Measurements from ENCODE around the gene MALSU1. TPM values are rescaled to one million over a fixed set of nuclear protein-coding genes. Genes with fewer than 3 reads are reported as not detected.

Gene MALSU1
- total RNA-seq, 1 donor from 2014 or later = 56.7 TPM

- Histone ChIP-seq H3K27ac (no peak overlapping the region), H3K9me3 (no peaks in the 10 kb centered on the region), H3K36me3 (peaks cover 0 to 35% of the 10 kb centered on the region in 2 donors), H3K4me1 (no peaks in the 10 kb centered on the region), H3K4me3 (no peak overlapping the region), H3K27me3 (no peaks in the 10 kb centered on the region)
- DNase-seq (ENCODE audit: extremely low spot score in 2 of 2) = no peak
- intact Hi-C loops (cut with DNase I) = no loop called here
- TF ChIP-seq POLR2A (IDR thresholded peaks at IDR 0.05) (no peak), POLR2AphosphoS5 (IDR thresholded peaks at IDR 0.05; ENCODE audit: insufficient read depth in 1 of 2, low read depth in 1 of 2) (no peak)
- TF ChIP-seq, protein P1, sequence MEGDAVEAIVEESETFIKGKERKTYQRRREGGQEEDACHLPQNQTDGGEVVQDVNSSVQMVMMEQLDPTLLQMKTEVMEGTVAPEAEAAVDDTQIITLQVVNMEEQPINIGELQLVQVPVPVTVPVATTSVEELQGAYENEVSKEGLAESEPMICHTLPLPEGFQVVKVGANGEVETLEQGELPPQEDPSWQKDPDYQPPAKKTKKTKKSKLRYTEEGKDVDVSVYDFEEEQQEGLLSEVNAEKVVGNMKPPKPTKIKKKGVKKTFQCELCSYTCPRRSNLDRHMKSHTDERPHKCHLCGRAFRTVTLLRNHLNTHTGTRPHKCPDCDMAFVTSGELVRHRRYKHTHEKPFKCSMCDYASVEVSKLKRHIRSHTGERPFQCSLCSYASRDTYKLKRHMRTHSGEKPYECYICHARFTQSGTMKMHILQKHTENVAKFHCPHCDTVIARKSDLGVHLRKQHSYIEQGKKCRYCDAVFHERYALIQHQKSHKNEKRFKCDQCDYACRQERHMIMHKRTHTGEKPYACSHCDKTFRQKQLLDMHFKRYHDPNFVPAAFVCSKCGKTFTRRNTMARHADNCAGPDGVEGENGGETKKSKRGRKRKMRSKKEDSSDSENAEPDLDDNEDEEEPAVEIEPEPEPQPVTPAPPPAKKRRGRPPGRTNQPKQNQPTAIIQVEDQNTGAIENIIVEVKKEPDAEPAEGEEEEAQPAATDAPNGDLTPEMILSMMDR (IDR thresholded peaks at IDR 0.05) = no peak
Observed at GRCh38 chr7:23276376-23276775, 22.8 kb upstream of the MALSU1 start.

DNA sequence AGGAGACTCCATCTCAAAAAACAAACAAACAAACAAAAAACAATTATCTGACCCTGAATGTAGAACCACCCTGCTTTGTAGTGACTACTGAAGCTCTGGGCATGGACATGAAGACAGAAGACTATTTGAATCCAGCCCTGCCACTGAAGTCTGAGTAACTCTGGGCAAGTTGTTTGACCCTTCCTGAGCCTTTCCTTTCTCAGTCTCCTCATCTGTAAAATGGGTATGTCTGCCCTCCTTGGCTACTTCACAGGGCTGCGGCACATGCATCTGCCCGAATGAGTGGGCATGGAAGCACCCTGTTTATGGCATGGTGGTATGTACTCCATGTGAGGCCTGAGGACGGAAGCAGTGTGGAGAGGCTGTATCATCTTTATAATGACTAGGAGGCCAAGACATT lies 22.2 kb upstream of the MALSU1 start:
- intact Hi-C loops (cut with DNase I) = no loop called here
- TF ChIP-seq POLR2AphosphoS5 (IDR thresholded peaks at IDR 0.05; ENCODE audit: insufficient read depth in 1 of 2, low read depth in 1 of 2) (no peak), POLR2A (IDR thresholded peaks at IDR 0.05) (no peak)
- TF ChIP-seq, protein P1 (IDR thresholded peaks at IDR 0.05) = no peak

GRCh38 chr7:23277359-23277989 lies 21.7 kb upstream of the MALSU1 start:
- DNase-seq (ENCODE audit: extremely low spot score in 2 of 2) = no peak
- intact Hi-C loops (cut with DNase I) = no loop called here
- no peak overlapping the region for H3K4me3 ChIP-seq
- no peaks in the 10 kb centered on the region for H3K4me1 ChIP-seq
- no peaks in the 10 kb centered on the region for H3K27me3 ChIP-seq
- H3K9me3 ChIP-seq = no peaks in the 10 kb centered on the region
- no peak overlapping the region for H3K27ac ChIP-seq
- TF ChIP-seq, protein P1 (IDR thresholded peaks at IDR 0.05) = peak; percentile 9 to 44 (median 34)
- no peak for TF ChIP-seq POLR2AphosphoS5 (IDR thresholded peaks at IDR 0.05; ENCODE audit: insufficient read depth in 1 of 2, low read depth in 1 of 2)
- peaks cover 0 to 28% of the 10 kb centered on the region in 2 donors for H3K36me3 ChIP-seq

More for the DNA sequence above, 22.2 kb upstream of the MALSU1 start:
- Histone ChIP-seq H3K27me3 (no peaks in the 10 kb centered on the region), H3K36me3 (peaks cover 0 to 29% of the 10 kb centered on the region in 2 donors), H3K4me3 (no peak overlapping the region), H3K4me1 (no peaks in the 10 kb centered on the region), H3K27ac (no peak overlapping the region), H3K9me3 (no peaks in the 10 kb centered on the region)
- DNase-seq (ENCODE audit: extremely low spot score in 2 of 2) = no peak

DNA sequence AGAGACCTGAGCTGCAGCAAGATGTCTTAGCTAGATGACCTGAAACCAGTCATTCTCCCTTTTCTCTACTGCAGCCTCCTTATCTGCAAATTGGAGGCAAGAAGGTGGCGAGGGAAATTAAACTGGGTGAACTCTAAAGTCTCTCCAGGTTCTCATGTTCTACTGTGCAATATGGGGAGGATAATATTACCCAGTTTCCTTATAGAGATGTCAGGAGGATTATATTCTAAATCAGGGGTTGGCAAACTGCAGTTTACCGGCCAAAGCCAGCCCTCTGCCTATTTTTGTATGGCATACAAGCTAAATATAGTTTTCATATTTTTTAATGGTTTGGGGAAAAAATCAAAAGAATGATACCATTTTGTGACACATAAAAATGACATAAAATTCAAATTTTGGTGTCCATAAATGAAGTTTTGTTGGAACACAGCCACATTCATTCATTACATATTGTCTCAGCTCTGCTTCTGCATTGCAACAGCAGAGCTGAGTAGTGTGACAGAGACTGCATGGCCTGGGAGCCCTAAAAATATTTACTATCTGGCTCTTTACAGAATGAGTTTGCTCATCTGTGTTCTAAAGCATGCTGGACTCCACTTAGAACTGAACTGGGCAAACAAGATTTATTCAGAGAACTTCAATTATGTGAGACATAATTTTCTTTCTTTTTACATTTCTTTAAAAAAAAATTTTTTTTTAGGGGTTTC lies 19.2 kb upstream of the MALSU1 start:
- no peaks in the 10 kb centered on the region for H3K9me3 ChIP-seq

More for the DNA sequence above, 19.2 kb upstream of the MALSU1 start:
- Histone ChIP-seq H3K4me1 (no peaks in the 10 kb centered on the region), H3K4me3 (no peak overlapping the region), H3K27me3 (no peaks in the 10 kb centered on the region), H3K36me3 (peaks cover 0 to 11% of the 10 kb centered on the region in 2 donors), H3K27ac (no peak overlapping the region)
- TF ChIP-seq, protein P1 (IDR thresholded peaks at IDR 0.05) = no peak
- TF ChIP-seq POLR2A (IDR thresholded peaks at IDR 0.05) (no peak), POLR2AphosphoS5 (IDR thresholded peaks at IDR 0.05; ENCODE audit: insufficient read depth in 1 of 2, low read depth in 1 of 2) (no peak)
- no peak for DNase-seq (ENCODE audit: extremely low spot score in 2 of 2)
- intact Hi-C loops (cut with DNase I) = no loop called here

All from vagina (tissue), 2 donors.